Thyroid gland (tissue), 4 donors: Measurements from ENCODE around the gene KRTAP12-2. TPM values are rescaled to one million over a fixed set of nuclear protein-coding genes. Genes with fewer than 3 reads are reported as not detected.
"Not testable (repeated sequence)": the region's sequence is repeated elsewhere in the genome, so short reads cannot be mapped to it uniquely, and the experiment has no call there.

Source experiments
- DNase-seq, 2 donors: peaks; one replicate each; pipeline ENCODE4 v3.0.0-alpha.2; 2019
- H3K27ac ChIP-seq, 3 donors: fragments of 200-600 bp; sonication (generic); 1 replicate in 2 of 3; 2 replicates in 1 of 3; pipeline ENCODE4 v1.5.1; 2016 to 2019; ENCODE audit warnings: mild to moderate bottlenecking in 1 of 3, moderate library complexity in 1 of 3
- H3K27me3 ChIP-seq: fragments of 200-600 bp; sonication (generic); one replicate; pipeline ENCODE4 v1.5.1; 2019
- H3K36me3 ChIP-seq, 2 donors: fragments of 200-600 bp; sonication (generic); one replicate each; pipeline ENCODE4 v1.5.1; 2016 to 2019
- H3K4me1 ChIP-seq, 2 donors: fragments of 200-600 bp; sonication (generic); one replicate each; pipeline ENCODE4 v1.5.1; 2017 to 2019
- H3K4me3 ChIP-seq, 3 donors: fragments of 200-600 bp; sonication (generic); replicated peaks in 1 of 3; 1 replicate in 2 of 3; 2 replicates in 1 of 3; pipeline ENCODE4 v1.5.1; 2016; ENCODE audit warnings: mild to moderate bottlenecking in 1 of 3
- H3K9me3 ChIP-seq: fragments of 200-600 bp; sonication (generic); one replicate; pipeline ENCODE4 v1.5.1; 2017
- POLR2A ChIP-seq, 2 donors: fragments of 450-650 bp; IDR thresholded peaks; one replicate each; pipeline ENCODE4 v1.6.1; 2017; ENCODE audit warnings: antibody characterized with exemption in 2 of 2, mild to moderate bottlenecking in 2 of 2, moderate library complexity in 1 of 2
- WGBS, 2 donors: methylation state at CpG; one replicate each; pipeline ENCODE4 v1.1.5; 2017; 5-methylcytosine and 5-hydroxymethylcytosine counted together
- intact Hi-C: fragments of 100-400 bp; cut with DNase I; formaldehyde crosslinking; loops from one replicate; pipeline ENCODE4 v1.15.1; 2023
- total RNA-seq, 4 donors: library from RNA; depleted of rRNA; stranded (reverse); fragments of >200 nt; gene quantifications; one replicate each; pipeline ENCODE4 v1.2.3, GENCODE V29; 2016
- TF ChIP-seq, protein P1 (sequence below), 6 experiments: fragments of 200-600 bp in 3 of 6; fragments of 450-650 bp in 3 of 6; sonication (generic) in 3 of 6; IDR thresholded peaks; one replicate each; pipeline ENCODE4 v1.5.1; 2016 to 2019; ENCODE audit warnings: antibody characterized with exemption in 6 of 6, mild to moderate bottlenecking in 2 of 6, inconsistent platforms in 1 of 6, moderate library complexity in 1 of 6

KRTAP12-2 gene
- total RNA-seq, 4 donors from 2014 or later: 0.89 TPM; not detected in 3

- H3K9me3 ChIP-seq: no peaks in the 10 kb centered on the region
- no peaks in the 10 kb centered on the region for H3K27me3 ChIP-seq
- TF ChIP-seq POLR2A (IDR thresholded peaks at IDR 0.05): no peak
- TF ChIP-seq, protein P1, sequence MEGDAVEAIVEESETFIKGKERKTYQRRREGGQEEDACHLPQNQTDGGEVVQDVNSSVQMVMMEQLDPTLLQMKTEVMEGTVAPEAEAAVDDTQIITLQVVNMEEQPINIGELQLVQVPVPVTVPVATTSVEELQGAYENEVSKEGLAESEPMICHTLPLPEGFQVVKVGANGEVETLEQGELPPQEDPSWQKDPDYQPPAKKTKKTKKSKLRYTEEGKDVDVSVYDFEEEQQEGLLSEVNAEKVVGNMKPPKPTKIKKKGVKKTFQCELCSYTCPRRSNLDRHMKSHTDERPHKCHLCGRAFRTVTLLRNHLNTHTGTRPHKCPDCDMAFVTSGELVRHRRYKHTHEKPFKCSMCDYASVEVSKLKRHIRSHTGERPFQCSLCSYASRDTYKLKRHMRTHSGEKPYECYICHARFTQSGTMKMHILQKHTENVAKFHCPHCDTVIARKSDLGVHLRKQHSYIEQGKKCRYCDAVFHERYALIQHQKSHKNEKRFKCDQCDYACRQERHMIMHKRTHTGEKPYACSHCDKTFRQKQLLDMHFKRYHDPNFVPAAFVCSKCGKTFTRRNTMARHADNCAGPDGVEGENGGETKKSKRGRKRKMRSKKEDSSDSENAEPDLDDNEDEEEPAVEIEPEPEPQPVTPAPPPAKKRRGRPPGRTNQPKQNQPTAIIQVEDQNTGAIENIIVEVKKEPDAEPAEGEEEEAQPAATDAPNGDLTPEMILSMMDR (IDR thresholded peaks at IDR 0.05): no peak
- H3K4me1 ChIP-seq: no peaks in the 10 kb centered on the region
- H3K36me3 ChIP-seq: no peaks in the 10 kb centered on the region
- WGBS, 2 donors: 87 to 92% methylated on average over 5 of the region's 5 CpGs
- H3K4me3 ChIP-seq: no peak overlapping the region
- no peak for DNase-seq
- no peak overlapping the region for H3K27ac ChIP-seq
- intact Hi-C loops: no loop called here
These were observed 26.0 kb downstream of the KRTAP12-2 start for GRCh38 chr21:44640761-44641160.

- intact Hi-C loops: no loop called here
- no peaks in the 10 kb centered on the region for H3K9me3 ChIP-seq
- H3K4me3 ChIP-seq: no peak overlapping the region
- no peaks in the 10 kb centered on the region for H3K27me3 ChIP-seq
- 87 to 91% methylated on average over 12 of the region's 12 CpGs for WGBS, 2 donors
- no peak overlapping the region for H3K27ac ChIP-seq
- TF ChIP-seq, protein P1 (IDR thresholded peaks at IDR 0.05): no peak
- no peak for TF ChIP-seq POLR2A (IDR thresholded peaks at IDR 0.05)
- DNase-seq: no peak
- H3K4me1 ChIP-seq: no peaks in the 10 kb centered on the region
- no peaks in the 10 kb centered on the region for H3K36me3 ChIP-seq
These were observed 27.4 kb downstream of the KRTAP12-2 start for GRCh38 chr21:44639331-44639655.

DNA sequence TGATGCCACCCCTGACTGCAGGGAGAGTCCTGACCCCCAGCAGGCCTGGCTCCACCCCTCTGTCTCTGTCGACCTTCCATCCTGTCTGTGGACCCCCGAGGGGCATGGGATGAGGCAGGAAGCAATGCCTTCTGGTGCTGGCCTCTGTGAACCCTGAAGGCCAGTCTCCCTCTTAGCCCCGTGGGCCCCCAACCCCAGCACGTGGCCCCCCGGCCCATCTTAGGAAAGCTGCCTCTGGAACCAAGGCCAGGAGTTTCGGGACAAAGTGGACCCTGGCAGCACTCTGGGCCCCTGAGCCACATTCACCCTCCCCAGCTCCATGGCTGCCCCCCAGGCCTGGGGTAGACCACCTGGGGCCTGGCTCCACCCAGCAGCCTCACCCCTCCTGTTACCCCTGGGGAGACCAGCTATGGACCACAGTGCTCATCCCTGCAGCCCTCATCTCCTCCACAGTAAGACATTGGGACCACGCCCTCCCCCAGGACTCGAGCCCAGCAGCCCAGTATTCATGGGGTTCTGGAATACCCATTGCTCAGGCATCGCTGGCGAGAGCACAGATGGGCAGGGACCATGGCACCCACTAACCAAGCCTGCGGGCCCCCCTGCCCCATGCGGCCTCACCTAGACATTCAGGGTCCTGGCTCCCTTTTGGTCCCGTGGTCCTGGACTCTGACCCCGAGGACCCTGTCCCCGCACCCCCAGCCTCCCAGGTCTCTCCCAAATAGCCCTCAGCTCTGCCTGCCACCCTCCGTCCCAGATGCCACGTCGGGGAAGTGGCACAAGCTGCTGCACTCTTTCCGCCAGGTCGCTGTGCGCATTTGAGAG, 28.0 kb downstream of the KRTAP12-2 start:
- H3K9me3 ChIP-seq, H3K27ac ChIP-seq, H3K27me3 ChIP-seq, H3K4me3 ChIP-seq, intact Hi-C loops, H3K36me3 ChIP-seq, H3K4me1 ChIP-seq, DNase-seq: not testable (repeated sequence)
- WGBS, 2 donors: 86 to 95% methylated on average over 11 to 14 of the region's 21 CpGs

DNA sequence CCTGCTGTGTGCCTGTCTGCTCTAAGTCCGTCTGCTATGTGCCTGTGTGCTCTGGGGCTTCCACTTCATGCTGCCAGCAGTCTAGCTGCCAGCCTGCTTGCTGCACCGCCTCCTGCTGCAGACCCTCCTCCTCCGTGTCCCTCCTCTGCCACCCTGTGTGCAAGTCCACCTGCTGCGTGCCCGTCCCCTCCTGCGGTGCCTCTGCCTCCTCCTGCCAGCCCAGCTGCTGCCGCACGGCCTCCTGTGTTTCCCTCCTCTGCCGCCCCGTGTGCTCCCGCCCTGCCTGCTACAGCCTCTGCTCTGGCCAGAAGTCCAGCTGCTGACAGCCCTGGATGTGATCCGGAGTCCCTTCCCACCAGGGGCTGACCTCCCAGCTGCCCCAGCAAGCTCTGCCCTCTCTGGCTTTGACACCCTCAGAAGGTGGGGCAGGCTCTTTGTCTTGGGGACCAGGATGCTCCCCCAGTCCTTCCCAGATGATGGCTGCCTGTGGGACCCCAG, 28.8 kb downstream of the KRTAP12-2 start:
- 69 to 85% methylated on average over 11 of the region's 12 CpGs for WGBS, 2 donors
- H3K27me3 ChIP-seq, H3K4me1 ChIP-seq, H3K27ac ChIP-seq, DNase-seq, H3K36me3 ChIP-seq, H3K9me3 ChIP-seq, H3K4me3 ChIP-seq, intact Hi-C loops: not testable (repeated sequence)

DNA sequence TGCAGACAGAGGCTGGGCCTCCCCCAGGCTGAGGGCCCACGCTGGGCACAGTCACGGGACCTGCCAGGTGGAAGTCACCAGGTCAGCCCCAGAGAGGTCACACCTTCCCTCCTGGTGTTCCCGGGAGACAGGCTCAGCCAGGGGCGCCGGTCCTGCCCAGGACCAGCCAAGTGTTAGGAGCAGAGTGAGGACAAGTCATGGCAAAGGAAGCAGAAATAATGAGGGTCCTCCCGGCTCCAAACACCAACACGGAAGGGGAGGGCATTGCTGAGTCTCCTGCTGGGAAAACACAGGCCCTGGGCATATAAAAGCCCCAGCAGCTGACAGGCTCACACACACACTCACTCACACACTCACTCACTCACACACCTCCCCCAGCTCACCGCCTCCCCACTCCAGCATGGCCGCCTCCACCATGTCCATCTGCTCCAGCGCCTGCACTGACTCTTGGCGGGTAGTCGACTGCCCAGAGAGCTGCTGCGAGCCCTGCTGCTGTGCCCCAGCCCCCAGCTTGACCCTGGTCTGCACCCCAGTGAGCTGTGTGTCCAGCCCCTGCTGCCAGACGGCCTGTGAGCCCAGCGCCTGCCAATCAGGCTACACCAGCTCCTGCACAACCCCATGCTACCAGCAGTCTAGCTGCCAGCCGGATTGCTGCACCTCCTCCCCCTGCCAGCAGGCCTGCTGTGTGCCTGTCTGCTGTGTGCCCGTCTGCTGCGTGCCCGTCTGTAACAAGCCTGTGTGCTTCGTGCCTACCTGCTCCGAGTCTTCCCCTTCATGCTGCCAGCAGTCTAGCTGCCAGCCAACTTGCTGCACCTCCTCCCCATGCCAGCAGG, 29.5 kb downstream of the KRTAP12-2 start, which contains the start of gene KRTAP10-10:
Gene KRTAP10-10, plus strand, starts transcription at position 339 of the 833 bp plus-strand sequence. Its CDS starts 62 bp downstream, at position 401.
- no peaks in the 10 kb centered on the region for H3K9me3 ChIP-seq
- no peak for TF ChIP-seq POLR2A (IDR thresholded peaks at IDR 0.05)
- TF ChIP-seq, protein P1 (IDR thresholded peaks at IDR 0.05): no peak
- no peak within 1 kb of the TSS for H3K27ac ChIP-seq
- H3K27me3 ChIP-seq: no peaks in the 10 kb centered on the region
- no peak within 1 kb of the TSS for H3K4me3 ChIP-seq
- no peaks in the 10 kb centered on the region for H3K36me3 ChIP-seq
- intact Hi-C loops: no loop called here
- no peaks in the 10 kb centered on the region for H3K4me1 ChIP-seq
- DNase-seq: no peak
- WGBS, 2 donors: 68 to 78% methylated on average over 16 to 19 of the region's 21 CpGs
